ENCODE results near the gene RPS3. TPM values are rescaled to one million over a fixed set of nuclear protein-coding genes. Genes with fewer than 3 reads are reported as not detected.

RPS3 gene
- total and polyA plus RNA-seq, 9 of the 15 experiments (the other 6 are each of a cell fraction or from before 2014, with no cell fraction given), result 2,700 to 5,771 (median 3,679) TPM

GRCh38 chr11:75406338-75406777, 7.0 kb downstream of the RPS3 start (continued):
- TF ChIP-seq FOXM1 (IDR thresholded peaks at IDR 0.05; ENCODE audit: low read depth) (peak; percentile 86), FOXM1 (CRISPR knock-in tag; IDR thresholded peaks at IDR 0.05; ENCODE audit: low read depth) (no peak), POLR2G (IDR thresholded peaks at IDR 0.05; ENCODE audit: low read depth, low read length) (0 out of 2 replicates have a peak, but pooled peaks have one; percentile 23), THRA (IDR thresholded peaks at IDR 0.05) (no peak), CREB1 (IDR thresholded peaks at IDR 0.05) (peak; percentile 30; the same call in 1 of the 2 replicates), CREB1 (CRISPR knock-in tag; IDR thresholded peaks at IDR 0.05) (no peak), ZNF695 (CRISPR knock-in tag; IDR thresholded peaks at IDR 0.05) (no peak), SIX5 (IDR thresholded peaks at IDR 0.05; ENCODE audit: borderline replicate concordance in 1 of 2, insufficient read depth in 1 of 2, low read depth in 1 of 2, low read length in 2 of 2) (no peak), FOXK2 (conservative IDR thresholded peaks at IDR 0.05 in 1 of 2, IDR thresholded peaks at IDR 0.05 in 1 of 2; ENCODE audit: low read depth in 2 of 2) (peak; percentile 68 to 71), ARNT (IDR thresholded peaks at IDR 0.05) (peak in 1 of 2 experiments; percentile 54; a peak in 1 of 4 replicates), SP2 (IDR thresholded peaks at IDR 0.05; ENCODE audit: extremely low read depth, low read depth, low read length, poor library complexity, severe bottlenecking) (no peak), CEBPB (tag; IDR thresholded peaks at IDR 0.05) (no peak), TOE1 (IDR thresholded peaks at IDR 0.05; ENCODE audit: borderline replicate concordance) (peak; percentile 24; the same call in 1 of the 2 replicates), TOE1 (CRISPR knock-in tag; IDR thresholded peaks at IDR 0.05; ENCODE audit: borderline replicate concordance, low read depth) (no peak), ELF4 (CRISPR knock-in tag; IDR thresholded peaks at IDR 0.05) (0 out of 2 replicates have a peak, but pooled peaks have one; percentile 66), ZNF584 (CRISPR knock-in tag; IDR thresholded peaks at IDR 0.05; ENCODE audit: low read depth) (peak; percentile 76; the same call in 1 of the 2 replicates), HMBOX1 (IDR thresholded peaks at IDR 0.05) (peak; percentile 24; the same call in 1 of the 2 replicates), ARID1B (IDR thresholded peaks at IDR 0.05) (peak; percentile 96), SRSF3 (IDR thresholded peaks at IDR 0.05; ENCODE audit: insufficient read depth, low read length) (no peak), U2AF1 (optimal IDR thresholded peaks at IDR 0.05; ENCODE audit: low read depth, low read length) (no peak), ZKSCAN8 (CRISPR knock-in tag; IDR thresholded peaks at IDR 0.05) (peak; percentile 75; the same call in 1 of the 2 replicates), ETS1 (conservative IDR thresholded peaks at IDR 0.05; ENCODE audit: control insufficient read depth, low read depth, low read length) (peak; percentile 81), ZNF395 (CRISPR knock-in tag; IDR thresholded peaks at IDR 0.05) (peak; percentile 81)

All from K562 (cell line).